ENCODE data around the gene LYRM4. TPM values are rescaled to one million over a fixed set of nuclear protein-coding genes. Genes with fewer than 3 reads are reported as not detected.

Gene LYRM4
- total and polyA plus RNA-seq, 9 of the 15 experiments (the other 6 are each of a cell fraction or from before 2014, with no cell fraction given), result 24.2 to 69.4 (median 41.8) TPM

DNA sequence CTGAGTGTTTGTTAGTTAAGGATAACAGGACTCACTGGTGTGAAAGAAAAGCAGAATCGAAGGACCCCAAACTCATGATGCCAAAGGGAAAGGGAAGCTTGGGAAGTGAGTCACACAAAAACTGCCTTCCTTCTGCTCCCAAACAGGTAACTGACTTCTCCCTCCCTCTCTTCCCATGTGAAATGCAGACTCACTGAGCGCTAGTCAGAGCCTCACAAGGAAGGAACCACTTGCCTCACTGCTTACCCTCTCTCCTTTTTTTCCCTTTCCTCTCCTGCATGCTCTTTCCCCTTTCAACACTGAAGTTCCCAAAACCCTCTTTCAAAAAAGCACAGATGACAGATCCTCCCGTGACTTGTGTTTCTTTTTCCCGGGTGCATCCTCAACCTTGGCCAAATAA, 56.4 kb downstream of the LYRM4 start (continued):
- TF ChIP-seq BRCA1 (IDR thresholded peaks at IDR 0.05), result no peak
- no peak for TF ChIP-seq BRCA1 (CRISPR knock-in tag; IDR thresholded peaks at IDR 0.05)

DNA sequence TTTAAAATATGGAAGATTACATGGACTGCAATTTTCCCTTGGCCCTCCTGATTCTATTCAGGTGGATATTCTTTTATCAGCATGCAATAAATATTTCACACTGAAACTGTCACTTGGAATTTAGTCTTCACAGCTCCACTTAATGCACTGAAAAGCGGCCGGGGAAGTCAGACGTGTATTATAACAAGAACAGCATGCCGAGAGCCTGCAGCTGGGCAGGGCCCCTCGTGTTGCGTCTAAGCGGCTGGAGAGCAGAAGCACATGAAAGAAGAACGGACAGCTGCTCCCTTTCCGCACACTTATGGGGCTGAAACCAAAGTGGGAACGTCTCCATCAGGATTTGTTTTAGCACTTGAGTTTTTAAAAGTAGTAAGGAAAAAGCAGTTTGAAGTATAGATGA, 57.2 kb downstream of the LYRM4 start:
- Histone ChIP-seq H3K4me2 (ENCODE audit: insufficient read depth, low read length) (no peak overlapping the region), H3K36me3 (ENCODE audit: control insufficient read depth, insufficient read depth, low read length) (peaks cover 15% of the 10 kb centered on the region), H3K79me2 (ENCODE audit: control insufficient read depth, insufficient read depth, low read length) (0 out of 3 replicates have a peak, but pooled peaks cover 6% of the 10 kb centered on the region), H3K4me1 (replicated peaks in 1 of 2; ENCODE audit: control insufficient read depth in 2 of 2, insufficient read depth in 2 of 2, low read length in 2 of 2) (peaks cover 3 to 9% of the 10 kb centered on the region in 2 experiments; a peak in 4 of 5 replicates), H3K9me3 (replicated peaks; ENCODE audit: control insufficient read depth, insufficient read depth, low read depth, low read length) (no peaks in the 10 kb centered on the region), H3K9ac (ENCODE audit: insufficient read depth in 1 of 2, low read depth in 2 of 2, low read length in 2 of 2) (no peak overlapping the region), H3K9me1 (ENCODE audit: control insufficient read depth, insufficient read depth, low read length) (no peaks in the 10 kb centered on the region), H4K20me1 (replicated peaks; ENCODE audit: control insufficient read depth, insufficient read depth, low read length) (peaks cover 6% of the 10 kb centered on the region; the same call in 1 of the 2 replicates), H3K27me3 (ENCODE audit: control insufficient read depth in 2 of 2, insufficient read depth in 2 of 2, low read length in 2 of 2) (no peaks in the 10 kb centered on the region), H3K4me3 (no peak overlapping the region), H2AFZ (ENCODE audit: low read depth, low read length) (no peak overlapping the region), H3K27ac (ENCODE audit: extremely low read depth, low read depth, low read length) (no peak overlapping the region)
- POLR2A ChIA-PET, result interaction anchor here (0.6 to 1.8 kb wide), 3 partner anchors 8 to 12 kb away, joined by 3 to 4 read pairs (median 4); no protein-coding TSS in a partner anchor
- 84% methylated on average over 10 of the region's 10 CpGs for WGBS (ENCODE audit: insufficient coverage, low coverage, missing lambda C conversion rate)
- intact Hi-C loops (cut with micrococcal nuclease) (no loop called here), in situ Hi-C loops (cut with MboI) (no loop called here)
- DNase-seq (ENCODE audit: extremely low read depth in 1 of 4, low spot score in 3 of 4), result no peak
- no TSS peak for BruUV-seq (replicated peaks)
- CTCF ChIA-PET (ENCODE audit: low intra/inter-chr PET ratio), result no interaction called here
- FAIRE-seq, result no peak
- TF ChIP-seq ZFPM2 (CRISPR knock-in tag; IDR thresholded peaks at IDR 0.05), result no peak
- TF ChIP-seq, protein P1, sequence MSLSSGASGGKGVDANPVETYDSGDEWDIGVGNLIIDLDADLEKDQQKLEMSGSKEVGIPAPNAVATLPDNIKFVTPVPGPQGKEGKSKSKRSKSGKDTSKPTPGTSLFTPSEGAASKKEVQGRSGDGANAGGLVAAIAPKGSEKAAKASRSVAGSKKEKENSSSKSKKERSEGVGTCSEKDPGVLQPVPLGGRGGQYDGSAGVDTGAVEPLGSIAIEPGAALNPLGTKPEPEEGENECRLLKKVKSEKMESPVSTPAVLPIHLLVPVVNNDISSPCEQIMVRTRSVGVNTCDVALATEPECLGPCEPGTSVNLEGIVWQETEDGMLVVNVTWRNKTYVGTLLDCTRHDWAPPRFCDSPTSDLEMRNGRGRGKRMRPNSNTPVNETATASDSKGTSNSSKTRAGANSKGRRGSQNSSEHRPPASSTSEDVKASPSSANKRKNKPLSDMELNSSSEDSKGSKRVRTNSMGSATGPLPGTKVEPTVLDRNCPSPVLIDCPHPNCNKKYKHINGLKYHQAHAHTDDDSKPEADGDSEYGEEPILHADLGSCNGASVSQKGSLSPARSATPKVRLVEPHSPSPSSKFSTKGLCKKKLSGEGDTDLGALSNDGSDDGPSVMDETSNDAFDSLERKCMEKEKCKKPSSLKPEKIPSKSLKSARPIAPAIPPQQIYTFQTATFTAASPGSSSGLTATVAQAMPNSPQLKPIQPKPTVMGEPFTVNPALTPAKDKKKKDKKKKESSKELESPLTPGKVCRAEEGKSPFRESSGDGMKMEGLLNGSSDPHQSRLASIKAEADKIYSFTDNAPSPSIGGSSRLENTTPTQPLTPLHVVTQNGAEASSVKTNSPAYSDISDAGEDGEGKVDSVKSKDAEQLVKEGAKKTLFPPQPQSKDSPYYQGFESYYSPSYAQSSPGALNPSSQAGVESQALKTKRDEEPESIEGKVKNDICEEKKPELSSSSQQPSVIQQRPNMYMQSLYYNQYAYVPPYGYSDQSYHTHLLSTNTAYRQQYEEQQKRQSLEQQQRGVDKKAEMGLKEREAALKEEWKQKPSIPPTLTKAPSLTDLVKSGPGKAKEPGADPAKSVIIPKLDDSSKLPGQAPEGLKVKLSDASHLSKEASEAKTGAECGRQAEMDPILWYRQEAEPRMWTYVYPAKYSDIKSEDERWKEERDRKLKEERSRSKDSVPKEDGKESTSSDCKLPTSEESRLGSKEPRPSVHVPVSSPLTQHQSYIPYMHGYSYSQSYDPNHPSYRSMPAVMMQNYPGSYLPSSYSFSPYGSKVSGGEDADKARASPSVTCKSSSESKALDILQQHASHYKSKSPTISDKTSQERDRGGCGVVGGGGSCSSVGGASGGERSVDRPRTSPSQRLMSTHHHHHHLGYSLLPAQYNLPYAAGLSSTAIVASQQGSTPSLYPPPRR (CRISPR knock-in tag; IDR thresholded peaks at IDR 0.05; ENCODE audit: borderline replicate concordance), result no peak
- TF ChIP-seq SRSF7 (optimal IDR thresholded peaks at IDR 0.05; ENCODE audit: low read depth, low read length), result no peak
- TF ChIP-seq KLF13 (tag; IDR thresholded peaks at IDR 0.05; ENCODE audit: borderline replicate concordance, low read depth), result no peak
- TF ChIP-seq, protein P2, sequence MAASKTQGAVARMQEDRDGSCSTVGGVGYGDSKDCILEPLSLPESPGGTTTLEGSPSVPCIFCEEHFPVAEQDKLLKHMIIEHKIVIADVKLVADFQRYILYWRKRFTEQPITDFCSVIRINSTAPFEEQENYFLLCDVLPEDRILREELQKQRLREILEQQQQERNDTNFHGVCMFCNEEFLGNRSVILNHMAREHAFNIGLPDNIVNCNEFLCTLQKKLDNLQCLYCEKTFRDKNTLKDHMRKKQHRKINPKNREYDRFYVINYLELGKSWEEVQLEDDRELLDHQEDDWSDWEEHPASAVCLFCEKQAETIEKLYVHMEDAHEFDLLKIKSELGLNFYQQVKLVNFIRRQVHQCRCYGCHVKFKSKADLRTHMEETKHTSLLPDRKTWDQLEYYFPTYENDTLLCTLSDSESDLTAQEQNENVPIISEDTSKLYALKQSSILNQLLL (CRISPR knock-in tag; IDR thresholded peaks at IDR 0.05; ENCODE audit: borderline replicate concordance), result no peak
- TF ChIP-seq ZFP36 (IDR thresholded peaks at IDR 0.05; ENCODE audit: low read depth, low read length, partially characterized antibody), result no peak
- no peak for TF ChIP-seq NR0B1 (IDR thresholded peaks at IDR 0.05; ENCODE audit: partially characterized antibody)
- TF ChIP-seq LCOR (CRISPR knock-in tag; IDR thresholded peaks at IDR 0.05), result no peak
- ATAC-seq, result no peak

All from K562 (cell line).